Left renal pelvis (tissue), 4 donors: ENCODE measurements around the gene MOSMO. TPM values are rescaled to one million over a fixed set of nuclear protein-coding genes. Genes with fewer than 3 reads are reported as not detected.
"Not testable (repeated sequence)": the region's sequence is repeated elsewhere in the genome, so short reads cannot be mapped to it uniquely, and the experiment has no call there.

Experiments used
- DNase-seq, 4 donors: peaks; one replicate each; pipeline ENCODE4 v3.0.0-alpha.2; 2013; ENCODE audit warnings: low read depth in 4 of 4, low spot score in 3 of 4
- polyA plus RNA-seq, 4 donors: library from polyadenylated mRNA; unstranded; fragments of 120-200 nt; gene quantifications; one replicate each; pipeline ENCODE4 v1.2.1, GENCODE V29; 2013; ENCODE audit not compliant: insufficient read length in 4 of 4

Gene MOSMO
- polyA plus RNA-seq, 4 donors: 21.7 to 28.0 (median 25.0) TPM

DNA sequence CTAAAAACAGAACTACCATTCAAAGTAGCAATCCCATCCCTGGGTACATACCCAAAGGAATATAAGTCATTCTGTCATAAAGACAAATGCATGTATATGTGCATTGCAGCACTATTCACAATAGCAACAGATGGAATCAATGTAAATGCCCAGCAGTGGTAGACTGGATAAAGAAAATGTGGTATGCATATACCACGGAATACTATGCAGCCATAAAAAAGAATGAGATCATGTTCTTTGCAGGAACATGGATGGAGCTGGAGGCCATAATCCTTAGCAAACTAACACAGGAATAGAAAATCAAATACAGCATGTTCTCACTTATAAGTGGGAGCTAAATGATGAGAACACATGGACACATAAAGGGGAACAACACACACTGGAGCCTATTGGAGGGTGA lies 120.6 kb downstream of the MOSMO start:
- not testable (repeated sequence) for DNase-seq

DNA sequence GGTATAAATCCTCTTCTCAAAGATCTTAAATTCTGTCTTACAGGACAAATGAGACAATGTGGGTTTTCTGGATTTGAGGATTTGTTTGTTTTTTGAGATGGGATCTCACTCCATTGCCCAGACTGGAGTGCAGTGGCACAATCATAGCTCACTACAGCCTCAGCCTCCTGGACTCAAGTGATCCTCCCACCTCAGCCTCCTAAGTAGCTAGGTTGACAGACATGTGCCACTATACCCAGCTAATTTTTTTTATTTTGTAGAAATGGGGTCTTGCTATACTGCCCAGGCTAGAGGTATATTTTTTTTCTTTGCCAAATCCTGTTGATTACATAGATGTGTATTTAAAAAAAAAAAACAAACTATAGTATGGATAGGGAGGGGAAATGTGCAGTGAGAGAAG lies 122.6 kb downstream of the MOSMO start:
- DNase-seq: no peak

DNA sequence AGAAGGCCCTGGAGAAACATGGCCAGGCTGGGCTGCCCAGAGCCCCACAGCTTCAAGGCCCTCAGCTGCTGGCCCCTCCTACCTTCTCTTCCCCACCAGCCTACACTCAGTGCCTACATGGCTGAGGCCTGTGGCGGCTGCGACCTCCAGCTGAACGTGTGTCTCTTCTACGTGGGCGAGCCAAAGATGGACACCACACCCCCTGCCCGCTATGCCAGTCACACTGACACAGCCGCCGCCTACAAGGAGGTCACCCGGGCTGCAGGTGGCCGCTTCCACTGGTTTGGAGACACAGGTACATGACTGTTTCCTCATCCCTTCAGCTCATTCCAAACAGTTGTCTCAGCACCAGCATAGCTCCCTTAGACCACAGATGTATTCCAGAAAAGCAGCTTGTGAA lies 124.9 kb downstream of the MOSMO start:
- no peak for DNase-seq

Other genes with a start within 250 kb of the MOSMO start
- 100 to 1,000 TPM in 1 of 4 donors, 10 to 100 TPM in 3; 39.3 to 144 (median 70.2) TPM for gene NPIPB4, start 150.4 kb upstream of the MOSMO start, polyA plus RNA-seq
- gene UQCRC2, start 54.8 kb upstream of the MOSMO start, polyA plus RNA-seq: 100 to 1,000 TPM; 188 to 330 (median 314) TPM
- under 1 TPM; 0.12 to 0.52 (median 0.27) TPM for gene PDZD9, start 7.0 kb upstream of the MOSMO start, polyA plus RNA-seq
- 1 to 10 TPM in 3 of 4 donors, under 1 TPM in 1; 0.38 to 4.4 (median 2.2) TPM for gene VWA3A, start 84.4 kb downstream of the MOSMO start, polyA plus RNA-seq
- under 1 TPM; 0.05 to 0.18 (median 0.11) TPM for gene SDR42E2, start 154.4 kb downstream of the MOSMO start, polyA plus RNA-seq
- gene EEF2K, start 198.2 kb downstream of the MOSMO start, polyA plus RNA-seq: 10 to 100 TPM; 11.2 to 16.0 (median 14.6) TPM